OCI-LY1 (cell line): ENCODE results near the gene MRPL54.
"Not testable (repeated sequence)": the region's sequence is repeated elsewhere in the genome, so short reads cannot be mapped to it uniquely, and the experiment has no call there.

Experiments
- H2AFZ ChIP-seq: fragments of 200-600 bp; sonication (generic), shearing (Covaris generic); 2 replicates; pipeline ENCODE4 v1.6.0; 2014; ENCODE audit warnings: antibody characterized with exemption, mild to moderate bottlenecking, low read length
- H3F3A ChIP-seq: fragments of 200-600 bp; sonication (generic), shearing (Covaris generic); 2 replicates; pipeline ENCODE4 v1.6.0; 2014; ENCODE audit warnings: mild to moderate bottlenecking, antibody characterized with exemption, low read length, moderate library complexity; ENCODE audit not compliant: insufficient read depth
- H3K27ac ChIP-seq: fragments of 200-600 bp; sonication (generic); 2 replicates; pipeline ENCODE4 v1.5.1; 2014; ENCODE audit warnings: low read length, mixed run types, mild to moderate bottlenecking, low read depth; ENCODE audit not compliant: poor library complexity, severe bottlenecking
- H3K27me3 ChIP-seq: fragments of 200-600 bp; sonication (generic); 2 replicates; pipeline ENCODE4 v1.6.0; 2014; ENCODE audit warnings: antibody characterized with exemption, mild to moderate bottlenecking, low read length, moderate library complexity; ENCODE audit not compliant: insufficient read depth
- H3K36me3 ChIP-seq: fragments of 200-600 bp; sonication (generic); 2 replicates; pipeline ENCODE4 v1.6.1; 2014; ENCODE audit warnings: mild to moderate bottlenecking, antibody characterized with exemption, low read length, moderate library complexity, mixed read lengths; ENCODE audit not compliant: insufficient read depth
- H3K4me1 ChIP-seq: fragments of 200-600 bp; sonication (generic); 2 replicates; pipeline ENCODE4 v1.5.1; 2014; ENCODE audit warnings: mild to moderate bottlenecking, low read length, moderate library complexity; ENCODE audit not compliant: insufficient read depth, severe bottlenecking
- H3K4me2 ChIP-seq: fragments of 200-600 bp; sonication (generic), shearing (Covaris generic); 2 replicates; pipeline ENCODE4 v1.6.1; 2014; ENCODE audit warnings: low read length
- H3K4me3 ChIP-seq: fragments of 200-600 bp; sonication (generic); 2 replicates; pipeline ENCODE4 v1.5.1; 2014; ENCODE audit warnings: low read length, low read depth, mild to moderate bottlenecking, mixed read lengths; ENCODE audit not compliant: poor library complexity, severe bottlenecking
- H3K79me2 ChIP-seq: fragments of 200-600 bp; shearing (Covaris generic); 2 replicates; pipeline ENCODE4 v1.6.1; 2016; ENCODE audit warnings: mixed run types, low read length, mixed read lengths; ENCODE audit not compliant: insufficient read depth
- H3K9ac ChIP-seq: fragments of 200-600 bp; sonication (generic), shearing (Covaris generic); 2 replicates; pipeline ENCODE4 v1.6.1; 2014; ENCODE audit warnings: mild to moderate bottlenecking, low read length, mixed read lengths
- H3K9me2 ChIP-seq: fragments of 200-600 bp; sonication (generic), shearing (Covaris generic); 2 replicates; pipeline ENCODE4 v1.6.1; 2014; ENCODE audit warnings: low read depth, mild to moderate bottlenecking, low read length, mixed read lengths
- H3K9me3 ChIP-seq: fragments of 200-600 bp; shearing (Covaris generic); 2 replicates; pipeline ENCODE4 v1.6.1; 2014; ENCODE audit warnings: low read length, mixed read lengths
- H4K20me1 ChIP-seq: fragments of 200-600 bp; sonication (generic), shearing (Covaris generic); 2 replicates; pipeline ENCODE4 v1.6.0; 2016; ENCODE audit warnings: mild to moderate bottlenecking, low read length; ENCODE audit not compliant: insufficient read depth
- EZH2 ChIP-seq: fragments of 200-600 bp; sonication (generic), shearing (Covaris generic); IDR thresholded peaks from 2 replicates; pipeline ENCODE4 v1.8.0; 2017; ENCODE audit warnings: borderline replicate concordance, mixed run types, mild to moderate bottlenecking, antibody characterized with exemption, low read length, moderate library complexity, mixed read lengths
- TF ChIP-seq, protein P1 (sequence below): fragments of 200-600 bp; sonication (generic), shearing (Covaris generic); IDR thresholded peaks from 2 replicates; pipeline ENCODE4 v1.5.1; 2017; ENCODE audit warnings: mild to moderate bottlenecking, antibody characterized with exemption, low read length, moderate library complexity, mixed read lengths

The MRPL54 gene

DNA sequence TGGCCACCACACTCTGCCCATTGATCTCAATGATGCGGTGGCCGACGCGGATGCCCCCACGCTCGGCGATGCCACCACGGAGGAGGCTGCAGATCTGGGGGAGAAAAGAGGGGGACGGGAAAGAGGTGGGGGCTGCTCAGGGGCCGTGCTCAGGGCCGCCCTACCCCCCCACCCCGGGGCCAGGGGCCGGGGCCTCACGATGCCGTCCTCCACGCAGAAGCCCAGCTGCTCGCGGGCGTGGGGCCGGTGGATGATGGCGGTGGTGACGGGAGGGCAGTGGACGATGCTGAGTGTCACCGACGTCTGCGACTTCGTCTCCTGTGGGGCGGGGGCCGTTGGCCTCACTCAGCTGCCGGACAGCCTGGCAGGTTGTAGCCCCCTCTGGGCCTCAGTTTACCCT is 11.2 kb upstream of the MRPL54 start:
- no peak overlapping the region for H3K27ac ChIP-seq
- H3K27me3 ChIP-seq: no peaks in the 10 kb centered on the region; the same call in 1 of the 2 replicates
- no peak for TF ChIP-seq EZH2
- TF ChIP-seq, protein P1, sequence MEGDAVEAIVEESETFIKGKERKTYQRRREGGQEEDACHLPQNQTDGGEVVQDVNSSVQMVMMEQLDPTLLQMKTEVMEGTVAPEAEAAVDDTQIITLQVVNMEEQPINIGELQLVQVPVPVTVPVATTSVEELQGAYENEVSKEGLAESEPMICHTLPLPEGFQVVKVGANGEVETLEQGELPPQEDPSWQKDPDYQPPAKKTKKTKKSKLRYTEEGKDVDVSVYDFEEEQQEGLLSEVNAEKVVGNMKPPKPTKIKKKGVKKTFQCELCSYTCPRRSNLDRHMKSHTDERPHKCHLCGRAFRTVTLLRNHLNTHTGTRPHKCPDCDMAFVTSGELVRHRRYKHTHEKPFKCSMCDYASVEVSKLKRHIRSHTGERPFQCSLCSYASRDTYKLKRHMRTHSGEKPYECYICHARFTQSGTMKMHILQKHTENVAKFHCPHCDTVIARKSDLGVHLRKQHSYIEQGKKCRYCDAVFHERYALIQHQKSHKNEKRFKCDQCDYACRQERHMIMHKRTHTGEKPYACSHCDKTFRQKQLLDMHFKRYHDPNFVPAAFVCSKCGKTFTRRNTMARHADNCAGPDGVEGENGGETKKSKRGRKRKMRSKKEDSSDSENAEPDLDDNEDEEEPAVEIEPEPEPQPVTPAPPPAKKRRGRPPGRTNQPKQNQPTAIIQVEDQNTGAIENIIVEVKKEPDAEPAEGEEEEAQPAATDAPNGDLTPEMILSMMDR: no peak
- H2AFZ ChIP-seq: no peak overlapping the region
- H3K4me2 ChIP-seq: no peak overlapping the region
- H3K4me3 ChIP-seq: no peak overlapping the region
- no peaks in the 10 kb centered on the region for H3K79me2 ChIP-seq
- H3K36me3 ChIP-seq: peaks cover 13% of the 10 kb centered on the region
- no peaks in the 10 kb centered on the region for H3F3A ChIP-seq
- H3K9me2 ChIP-seq: no peaks in the 10 kb centered on the region
- H3K9me3 ChIP-seq: no peaks in the 10 kb centered on the region
- H4K20me1 ChIP-seq: no peaks in the 10 kb centered on the region
- no peaks in the 10 kb centered on the region for H3K4me1 ChIP-seq
- no peak overlapping the region for H3K9ac ChIP-seq

DNA sequence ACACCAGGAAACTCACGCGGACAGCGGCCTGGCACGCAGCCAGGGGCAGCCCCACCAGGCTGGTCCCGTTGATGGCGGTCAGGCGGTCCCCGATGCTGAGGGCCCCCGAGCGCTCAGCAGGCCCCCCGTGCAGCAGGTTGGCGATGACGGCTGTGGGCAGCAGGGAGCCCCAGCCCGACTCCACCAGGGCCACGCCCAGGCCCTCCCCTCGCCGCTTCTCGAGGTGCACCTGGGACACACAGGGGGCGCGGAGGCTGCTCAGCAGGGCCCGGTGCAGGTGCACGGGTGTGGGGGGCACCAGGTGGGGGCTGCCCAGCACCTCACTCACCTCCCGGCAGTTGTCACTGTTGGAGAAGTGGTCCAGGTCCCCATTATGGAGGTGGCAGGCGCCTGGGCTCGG is 10.0 kb upstream of the MRPL54 start:
- H3F3A ChIP-seq: no peaks in the 10 kb centered on the region
- H3K4me1 ChIP-seq: no peaks in the 10 kb centered on the region
- no peaks in the 10 kb centered on the region for H3K27me3 ChIP-seq
- no peaks in the 10 kb centered on the region for H4K20me1 ChIP-seq
- TF ChIP-seq EZH2: no peak
- TF ChIP-seq, protein P1: no peak
- H2AFZ ChIP-seq: no peak overlapping the region
- no peaks in the 10 kb centered on the region for H3K9me2 ChIP-seq
- no peak overlapping the region for H3K27ac ChIP-seq
- H3K9ac ChIP-seq: no peak overlapping the region
- H3K79me2 ChIP-seq: no peaks in the 10 kb centered on the region
- H3K4me2 ChIP-seq: no peak overlapping the region
- peaks cover 19% of the 10 kb centered on the region for H3K36me3 ChIP-seq
- no peak overlapping the region for H3K4me3 ChIP-seq
- no peaks in the 10 kb centered on the region for H3K9me3 ChIP-seq

DNA sequence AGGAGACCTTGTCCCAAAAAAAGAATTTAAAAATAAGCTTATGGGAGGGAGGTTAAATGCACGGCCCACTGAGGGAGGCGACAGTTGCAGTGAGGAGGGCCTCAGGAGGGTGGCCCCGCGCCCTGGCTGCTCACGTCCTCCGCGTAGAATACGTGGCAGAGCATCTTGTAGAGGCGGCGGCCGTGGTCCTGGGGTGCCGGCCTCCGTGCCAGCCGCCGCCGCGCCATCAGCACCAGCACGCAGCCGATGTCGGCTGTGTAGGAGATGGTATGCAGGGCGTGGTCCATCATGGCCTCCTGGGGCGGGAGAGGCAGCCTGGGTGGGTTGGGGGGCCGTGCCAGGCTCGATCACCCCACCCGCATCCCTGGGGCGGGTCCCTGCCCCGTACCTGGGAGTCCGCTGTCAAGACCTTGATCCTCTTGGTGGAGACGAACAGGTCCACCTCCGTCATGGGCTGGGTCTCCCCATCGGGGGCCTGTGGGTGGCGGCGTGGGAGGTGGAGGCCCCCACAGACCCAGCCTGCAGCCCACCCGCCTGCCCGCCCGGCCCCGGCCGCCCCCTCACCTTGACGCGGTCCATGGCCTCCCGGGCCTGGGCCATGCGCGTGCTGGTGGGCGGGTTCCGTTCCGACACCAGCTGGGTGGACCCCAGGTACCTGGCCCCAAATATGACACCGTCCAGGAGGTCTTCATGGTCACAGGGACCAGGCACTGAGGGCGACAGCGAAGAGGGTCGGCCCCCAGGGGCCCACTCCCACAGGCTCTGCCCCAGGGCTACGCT is 8.7 kb upstream of the MRPL54 start:
- Histone ChIP-seq H2AFZ (no peak overlapping the region), H3K4me2 (no peak overlapping the region), H3K4me1 (no peaks in the 10 kb centered on the region), H4K20me1 (no peaks in the 10 kb centered on the region), H3F3A (no peaks in the 10 kb centered on the region), H3K9me3 (no peaks in the 10 kb centered on the region), H3K36me3 (peaks cover 22% of the 10 kb centered on the region), H3K4me3 (no peak overlapping the region), H3K79me2 (no peaks in the 10 kb centered on the region), H3K9ac (no peak overlapping the region), H3K27ac (no peak overlapping the region), H3K9me2 (no peaks in the 10 kb centered on the region), H3K27me3 (no peaks in the 10 kb centered on the region)
- TF ChIP-seq EZH2: no peak

DNA sequence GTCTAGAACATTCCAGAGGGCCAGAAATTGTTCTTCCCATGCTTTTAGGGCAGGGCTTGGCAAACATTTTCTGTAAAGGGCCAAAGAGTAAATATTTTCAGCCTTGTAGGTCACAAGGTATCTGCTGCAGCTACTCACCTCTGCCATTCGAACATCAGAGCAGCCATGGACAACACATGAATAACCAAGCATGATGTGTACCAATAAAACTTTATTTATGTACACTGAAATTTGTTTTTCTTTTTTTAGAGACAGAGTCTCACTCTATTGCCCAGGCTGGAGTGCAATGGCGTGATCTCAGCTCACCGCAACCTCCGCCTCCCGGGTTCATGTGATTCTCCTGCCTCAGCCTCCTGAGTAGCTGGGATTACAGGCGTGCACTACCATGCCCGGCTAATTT is 4.8 kb upstream of the MRPL54 start:
- Histone ChIP-seq H3K4me1 (peaks cover 19% of the 10 kb centered on the region), H3K36me3 (peaks cover 18% of the 10 kb centered on the region; the same call in 1 of the 2 replicates)
- not testable (repeated sequence) for H3K4me3 ChIP-seq, H3K27ac ChIP-seq, H3K9ac ChIP-seq, H4K20me1 ChIP-seq, H2AFZ ChIP-seq, H3K4me2 ChIP-seq, H3K9me2 ChIP-seq, H3K79me2 ChIP-seq, H3F3A ChIP-seq, H3K27me3 ChIP-seq, H3K9me3 ChIP-seq

DNA sequence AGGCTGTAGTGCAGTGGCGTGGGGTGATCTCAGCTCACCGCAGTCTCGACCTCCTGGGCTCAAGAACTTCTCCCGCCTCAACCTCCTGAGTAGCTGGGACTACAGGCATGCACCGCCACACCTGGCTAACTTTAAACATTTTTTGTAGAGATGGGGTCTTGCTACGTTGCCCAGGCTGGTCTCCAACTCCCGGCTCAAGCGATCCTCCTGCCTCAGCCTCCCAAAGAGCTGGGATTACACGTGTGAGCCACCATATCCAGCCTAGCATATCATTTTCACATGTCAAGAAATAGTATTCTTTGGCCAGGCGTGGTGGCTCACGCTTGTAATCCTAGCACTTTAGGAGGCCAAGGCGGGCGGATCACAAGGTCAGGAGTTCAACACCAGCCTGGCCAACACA is 4.2 kb upstream of the MRPL54 start:
- H3K4me2 ChIP-seq, H4K20me1 ChIP-seq, H3K4me3 ChIP-seq, H3F3A ChIP-seq, H3K9me2 ChIP-seq, H3K9me3 ChIP-seq, H3K27ac ChIP-seq, H3K79me2 ChIP-seq, H2AFZ ChIP-seq, H3K9ac ChIP-seq, H3K27me3 ChIP-seq: not testable (repeated sequence)
- Histone ChIP-seq H3K4me1 (peaks cover 23% of the 10 kb centered on the region), H3K36me3 (peaks cover 18% of the 10 kb centered on the region; the same call in 1 of the 2 replicates)
